HG03565 (cell line): ENCODE measurements around the gene EFCAB14.
"Not testable (repeated sequence)": the region's sequence is repeated elsewhere in the genome, so short reads cannot be mapped to it uniquely, and the experiment has no call there.

Experiments
- ATAC-seq: cut with Tn5 transposase; IDR thresholded peaks from one replicate; pipeline ENCODE4 v1.9.1; 2021; ENCODE audit warnings: mild to moderate bottlenecking, moderate library complexity; ENCODE audit not compliant: unreplicated experiment

Gene EFCAB14

GRCh38 chr1:46657775-46658174 is 61.1 kb downstream of the EFCAB14 start:
- ATAC-seq = no peak

GRCh38 chr1:46656643-46657042 is 62.3 kb downstream of the EFCAB14 start:
- no peak for ATAC-seq

- ATAC-seq = no peak
Observed at GRCh38 chr1:46655848-46656247, 63.1 kb downstream of the EFCAB14 start.

- not testable (repeated sequence) for ATAC-seq
Observed at GRCh38 chr1:46654698-46655097, 64.2 kb downstream of the EFCAB14 start.

- ATAC-seq = no peak
Observed at GRCh38 chr1:46654012-46654411, 64.9 kb downstream of the EFCAB14 start.

- no peak for ATAC-seq
Observed at GRCh38 chr1:46653405-46653958, 65.4 kb downstream of the EFCAB14 start.

- no peak for ATAC-seq
Observed at GRCh38 chr1:46652321-46653100, 66.4 kb downstream of the EFCAB14 start.

GRCh38 chr1:46651152-46651551 is 67.8 kb downstream of the EFCAB14 start:
- ATAC-seq = not testable (repeated sequence)

GRCh38 chr1:46650491-46650890 is 68.4 kb downstream of the EFCAB14 start:
- ATAC-seq = no peak

- no peak for ATAC-seq
Observed at GRCh38 chr1:46649764-46650163, 69.2 kb downstream of the EFCAB14 start.

- ATAC-seq = no peak
Observed at GRCh38 chr1:46647611-46648010, 71.3 kb downstream of the EFCAB14 start.

GRCh38 chr1:46646844-46647243 is 72.1 kb downstream of the EFCAB14 start:
- ATAC-seq = no peak

GRCh38 chr1:46646331-46646730 is 72.6 kb downstream of the EFCAB14 start:
- no peak for ATAC-seq

- ATAC-seq = no peak
Observed at GRCh38 chr1:46645815-46646214, 73.1 kb downstream of the EFCAB14 start.

GRCh38 chr1:46643368-46643775 is 75.5 kb downstream of the EFCAB14 start:
- no peak for ATAC-seq

- ATAC-seq = no peak
Observed at GRCh38 chr1:46642115-46642680, 76.7 kb downstream of the EFCAB14 start.

- ATAC-seq = no peak
Observed at GRCh38 chr1:46639547-46639946, 79.4 kb downstream of the EFCAB14 start.

- no peak for ATAC-seq
Observed at GRCh38 chr1:46638921-46639320, 80.0 kb downstream of the EFCAB14 start.

GRCh38 chr1:46637444-46638083 is 81.3 kb downstream of the EFCAB14 start:
- ATAC-seq = no peak

GRCh38 chr1:46635205-46635604 is 83.7 kb downstream of the EFCAB14 start:
- no peak for ATAC-seq

GRCh38 chr1:46630719-46631118 is 88.2 kb downstream of the EFCAB14 start:
- ATAC-seq = no peak
